ENCODE data around the gene DLGAP1. TPM values are rescaled to one million over a fixed set of nuclear protein-coding genes. Genes with fewer than 3 reads are reported as not detected.

DLGAP1 gene
- total RNA-seq, 1 experiment from 2014 or later: 23.2 TPM

DNA sequence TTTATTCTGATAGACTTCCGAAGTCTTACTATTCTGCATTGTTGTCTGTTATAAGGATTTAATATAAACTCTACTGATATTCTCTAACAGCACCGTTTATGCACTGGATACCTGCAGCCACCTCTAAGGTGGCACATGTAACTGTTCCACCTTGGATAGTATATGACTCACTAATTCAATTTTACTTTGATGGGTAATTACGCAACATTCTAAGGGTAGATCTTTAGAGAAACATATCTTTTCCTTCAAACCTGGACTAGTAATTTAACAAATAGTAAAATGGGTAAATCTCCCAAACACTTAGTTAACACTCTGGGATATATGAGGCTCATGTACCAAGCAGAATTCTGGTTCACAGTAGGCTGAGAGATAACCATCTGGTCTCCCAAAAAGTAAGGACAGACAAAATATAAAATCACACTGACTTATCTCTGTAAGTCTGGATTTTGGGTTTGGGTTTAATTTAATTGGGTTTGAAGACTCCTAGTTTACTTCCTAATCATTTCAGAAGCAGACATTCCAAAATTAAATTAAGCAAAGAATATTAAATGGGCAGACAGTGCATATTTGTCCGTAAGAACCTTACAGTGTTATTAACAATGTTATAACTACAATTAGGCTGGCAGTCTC, 590.3 kb downstream of the DLGAP1 start:
- no CpG with 5 or more reads among the region's 4 CpGs for WGBS (ENCODE audit: extremely low coverage, insufficient read length, low lambda C conversion rate)
- H3K23me2 ChIP-seq (ENCODE audit: insufficient read length, low read depth, low read length, poor library complexity, severe bottlenecking): no peaks in the 10 kb centered on the region
- no peaks in the 10 kb centered on the region for H3K27me3 ChIP-seq (ENCODE audit: insufficient read depth, low read length)
- no peak overlapping the region for H4K91ac ChIP-seq (ENCODE audit: insufficient read length, low read depth, low read length)
- Mint-ChIP-seq H3K4me1 (peaks cover 13 to 15% of the 10 kb centered on the region in 2 experiments), H3K4me3 (no peak overlapping the region), H3K27me3 (ENCODE audit: low read depth) (0 out of 2 replicates have a peak, but pooled peaks cover 2% of the 10 kb centered on the region), H3K9me3 (no peaks in the 10 kb centered on the region), H3K27ac (no peak overlapping the region), H3K36me3 (ENCODE audit: insufficient read depth in 1 of 3, low read depth in 3 of 3) (no peaks in the 10 kb centered on the region)
- H2AFZ ChIP-seq (ENCODE audit: low read length): no peak overlapping the region
- no peak overlapping the region for H3K4ac ChIP-seq (ENCODE audit: low read depth, low read length)
- no peak overlapping the region for H3K9ac ChIP-seq (ENCODE audit: extremely low read depth, insufficient read length, low read length)
- H4K20me1 ChIP-seq (ENCODE audit: control insufficient read depth, insufficient read depth, insufficient read length): no peaks in the 10 kb centered on the region
- H2AK5ac ChIP-seq (ENCODE audit: insufficient read length, low read length): no peak overlapping the region
- H3K79me2 ChIP-seq (ENCODE audit: insufficient read depth, low read length): no peaks in the 10 kb centered on the region
- no peaks in the 10 kb centered on the region for H3K79me1 ChIP-seq (ENCODE audit: insufficient read depth, low read depth, low read length, poor library complexity, severe bottlenecking)
- no peak overlapping the region for H2BK20ac ChIP-seq (ENCODE audit: low read depth, low read length, poor library complexity, severe bottlenecking)
- TF ChIP-seq, protein P1, sequence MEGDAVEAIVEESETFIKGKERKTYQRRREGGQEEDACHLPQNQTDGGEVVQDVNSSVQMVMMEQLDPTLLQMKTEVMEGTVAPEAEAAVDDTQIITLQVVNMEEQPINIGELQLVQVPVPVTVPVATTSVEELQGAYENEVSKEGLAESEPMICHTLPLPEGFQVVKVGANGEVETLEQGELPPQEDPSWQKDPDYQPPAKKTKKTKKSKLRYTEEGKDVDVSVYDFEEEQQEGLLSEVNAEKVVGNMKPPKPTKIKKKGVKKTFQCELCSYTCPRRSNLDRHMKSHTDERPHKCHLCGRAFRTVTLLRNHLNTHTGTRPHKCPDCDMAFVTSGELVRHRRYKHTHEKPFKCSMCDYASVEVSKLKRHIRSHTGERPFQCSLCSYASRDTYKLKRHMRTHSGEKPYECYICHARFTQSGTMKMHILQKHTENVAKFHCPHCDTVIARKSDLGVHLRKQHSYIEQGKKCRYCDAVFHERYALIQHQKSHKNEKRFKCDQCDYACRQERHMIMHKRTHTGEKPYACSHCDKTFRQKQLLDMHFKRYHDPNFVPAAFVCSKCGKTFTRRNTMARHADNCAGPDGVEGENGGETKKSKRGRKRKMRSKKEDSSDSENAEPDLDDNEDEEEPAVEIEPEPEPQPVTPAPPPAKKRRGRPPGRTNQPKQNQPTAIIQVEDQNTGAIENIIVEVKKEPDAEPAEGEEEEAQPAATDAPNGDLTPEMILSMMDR (conservative IDR thresholded peaks at IDR 0.05): no peak
- H3K14ac ChIP-seq (ENCODE audit: insufficient read depth, low read length): no peak overlapping the region
- no peak overlapping the region for H3K56ac ChIP-seq (ENCODE audit: insufficient read length, low read depth, low read length)
- no peak overlapping the region for H3K18ac ChIP-seq (ENCODE audit: insufficient read length, low read depth, low read length)
- H2BK12ac ChIP-seq (ENCODE audit: insufficient read length, low read depth, low read length): no peak overlapping the region
- H3T11ph ChIP-seq (ENCODE audit: low read length): no peak overlapping the region
- H3K4me2 ChIP-seq (ENCODE audit: insufficient read depth, insufficient read length, low read length): no peak overlapping the region
- H4K8ac ChIP-seq (replicated peaks; ENCODE audit: insufficient read length, low read depth, low read length): no peak overlapping the region
- no peaks in the 10 kb centered on the region for H3K9me3 ChIP-seq (ENCODE audit: control insufficient read depth, low read depth, low read length)
- H2BK5ac ChIP-seq (ENCODE audit: insufficient read length, low read length): no peak overlapping the region
- H3K4me1 ChIP-seq (ENCODE audit: insufficient read depth, low read length): no peaks in the 10 kb centered on the region
- H2BK15ac ChIP-seq (ENCODE audit: low read depth, low read length): no peak overlapping the region
- no peak overlapping the region for H4K5ac ChIP-seq (ENCODE audit: insufficient read length, low read depth, low read length)
- DNase-seq: no peak
- H2BK120ac ChIP-seq (ENCODE audit: low read depth, low read length, poor library complexity, severe bottlenecking): no peak overlapping the region
- no peak overlapping the region for H3K27ac ChIP-seq (ENCODE audit: insufficient read length, low read depth, low read length)
- H3K23ac ChIP-seq (ENCODE audit: insufficient read length, low read depth, low read length): no peak overlapping the region
